Activated CD4-positive, alpha-beta T cell treated with anti-CD3 and anti-CD28 coated beads for 24 hours (primary cell): ENCODE data around the gene PSMD2.
"Not testable (repeated sequence)": the region's sequence is repeated elsewhere in the genome, so short reads cannot be mapped to it uniquely, and the experiment has no call there.

Experiments
- DNase-seq, 2 donors: peaks; one replicate each; pipeline ENCODE4 v3.0.0-alpha.2; 2020; ENCODE audit warnings: low read depth in 2 of 2

The PSMD2 gene

GRCh38 chr3:184298759-184299487 lies at the start of gene PSMD2:
TSS of gene PSMD2 (plus strand) at chr3:184299241. CDS start at chr3:184299267, 26 bp downstream.
- peak; percentile 97 for DNase-seq

GRCh38 chr3:184249412-184250166 lies 49.5 kb upstream of the PSMD2 start, which contains the start of gene EEF1AKMT4:
TSS of gene EEF1AKMT4 (plus strand) at chr3:184249672. CDS start at chr3:184249695, 23 bp downstream.
- peak; percentile 92 to 93 for DNase-seq

- DNase-seq, result peak; percentile 90 to 91
Measured at GRCh38 chr3:184250167-184250828, 48.7 kb upstream of the PSMD2 start.

- DNase-seq, result no peak
Measured at GRCh38 chr3:184255291-184256039, 43.6 kb upstream of the PSMD2 start.

- DNase-seq, result no peak
Measured at GRCh38 chr3:184257083-184257915, 41.7 kb upstream of the PSMD2 start.

GRCh38 chr3:184258926-184259325 lies 40.1 kb upstream of the PSMD2 start:
- no peak for DNase-seq

GRCh38 chr3:184259396-184259877 lies 39.6 kb upstream of the PSMD2 start:
- DNase-seq, result no peak

GRCh38 chr3:184259878-184260723 lies 38.9 kb upstream of the PSMD2 start:
- DNase-seq, result no peak

GRCh38 chr3:184260724-184261269 lies 38.2 kb upstream of the PSMD2 start:
- no peak for DNase-seq

- peak in 1 of 2 donors; percentile 49 for DNase-seq
Measured at GRCh38 chr3:184261270-184261853, 37.7 kb upstream of the PSMD2 start, which contains the start of gene CAMK2N2. TSS of gene CAMK2N2 (minus strand) at chr3:184261553. CDS start at chr3:184261285, 268 bp downstream.

- no peak for DNase-seq
Measured at GRCh38 chr3:184261854-184262763, 36.9 kb upstream of the PSMD2 start.

- no peak for DNase-seq
Measured at GRCh38 chr3:184262764-184263179, 36.3 kb upstream of the PSMD2 start.

- DNase-seq, result not testable (repeated sequence)
Measured at GRCh38 chr3:184267249-184267648, 31.8 kb upstream of the PSMD2 start.

GRCh38 chr3:184272269-184272668 lies 26.8 kb upstream of the PSMD2 start:
- DNase-seq, result no peak

GRCh38 chr3:184275381-184275701 lies 23.7 kb upstream of the PSMD2 start:
- DNase-seq, result no peak

GRCh38 chr3:184275961-184276910 lies 22.8 kb upstream of the PSMD2 start, which contains the start of gene ECE2:
TSS of gene ECE2 (plus strand) at chr3:184276022. CDS start at chr3:184276154, 132 bp downstream.
- no peak for DNase-seq

GRCh38 chr3:184277366-184277765 lies 21.7 kb upstream of the PSMD2 start:
- no peak for DNase-seq
